Measurements from ENCODE around the gene IRS1.

GRCh38 chr2:226788881-226789490 lies 10.6 kb downstream of the IRS1 start:
- TF ChIP-seq YY1 (IDR thresholded peaks at IDR 0.05; ENCODE audit: insufficient read depth, insufficient read length) (no peak), SUZ12 (IDR thresholded peaks at IDR 0.05; ENCODE audit: extremely low read depth, insufficient read depth, insufficient read length) (no peak), ZNF274 (IDR thresholded peaks at IDR 0.05; ENCODE audit: low read depth, low read length) (no peak)
